NT2/D1 (cell line): ENCODE data around the gene SLC66A1.

ENCODE experiments used
- YY1 ChIP-seq: IDR thresholded peaks from 2 replicates; pipeline ENCODE4 v1.6.1; 2011; ENCODE audit not compliant: insufficient read length, insufficient read depth
- ZNF274 ChIP-seq: IDR thresholded peaks from 2 replicates; pipeline ENCODE4 v1.6.1; 2011; ENCODE audit warnings: mild to moderate bottlenecking, low read depth, low read length

DNA sequence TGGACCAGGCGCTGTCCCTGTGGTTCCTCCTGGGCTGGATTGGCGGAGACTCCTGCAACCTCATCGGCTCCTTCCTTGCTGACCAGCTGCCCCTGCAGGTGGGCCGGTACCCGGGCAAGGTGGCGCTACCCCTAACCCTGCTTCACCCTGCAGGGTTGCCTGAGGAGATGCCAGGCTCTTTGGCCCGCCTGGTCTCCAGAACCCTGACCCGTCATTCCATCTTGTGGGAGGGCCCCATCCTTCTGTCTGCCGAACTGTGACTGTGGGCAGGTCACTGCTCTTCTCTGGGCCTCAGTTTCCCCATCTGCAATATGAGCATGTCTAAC, 12.5 kb downstream of the SLC66A1 start:
- TF ChIP-seq ZNF274: no peak
- TF ChIP-seq YY1: no peak
